DMS153 (cell line): ENCODE data around the gene TNFRSF25.
"Not testable (repeated sequence)": the region's sequence is repeated elsewhere in the genome, so short reads cannot be mapped to it uniquely, and the experiment has no call there.

ENCODE experiments used
- DNase-seq: peaks from one replicate; lab custom pipeline; 2025; lab: John Stamatoyannopoulos, UW

TNFRSF25 gene

DNA sequence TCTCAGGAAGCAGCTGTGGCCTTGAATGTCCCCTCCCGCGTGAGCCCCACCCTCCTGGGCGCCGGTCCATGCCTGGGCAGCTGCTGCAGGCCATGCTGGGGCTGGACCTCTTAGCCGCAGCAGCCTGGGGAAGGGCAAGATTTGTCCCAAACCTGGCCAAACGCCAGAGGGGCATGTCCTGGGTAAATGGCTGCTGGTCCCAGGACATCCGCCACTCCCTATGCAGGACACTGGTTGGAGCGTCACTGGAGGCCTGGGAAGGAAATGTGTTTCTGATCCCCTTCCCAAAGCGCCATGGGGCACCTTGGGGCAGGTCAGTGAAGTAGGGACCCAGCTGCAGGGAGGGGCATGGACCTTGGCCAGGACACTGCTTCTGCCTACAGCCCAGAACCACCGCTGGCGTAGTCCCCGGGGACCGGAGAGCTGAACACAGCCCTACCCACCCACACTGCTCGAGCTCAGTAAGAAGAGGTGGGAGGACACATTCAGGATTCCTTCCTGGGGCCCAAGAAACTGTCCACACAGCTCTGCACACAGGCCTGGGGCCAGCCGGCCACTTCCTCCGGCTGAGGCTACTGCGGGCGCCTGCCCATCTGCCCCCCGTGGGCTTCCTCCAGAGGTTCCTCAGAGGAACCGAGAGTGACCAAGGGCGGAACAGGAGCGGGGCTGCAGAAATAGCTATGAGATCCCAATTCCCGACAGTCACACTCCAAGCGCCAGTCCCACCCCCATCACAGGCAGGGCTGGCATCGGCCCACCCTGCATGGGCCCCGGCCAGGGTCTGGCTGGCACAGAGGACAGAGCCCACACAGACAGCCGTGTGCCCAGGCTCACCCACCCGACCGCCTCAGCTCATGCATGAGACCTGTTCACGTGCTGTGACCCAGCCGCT is 36.3 kb upstream of the TNFRSF25 start:
- DNase-seq, result no peak

DNA sequence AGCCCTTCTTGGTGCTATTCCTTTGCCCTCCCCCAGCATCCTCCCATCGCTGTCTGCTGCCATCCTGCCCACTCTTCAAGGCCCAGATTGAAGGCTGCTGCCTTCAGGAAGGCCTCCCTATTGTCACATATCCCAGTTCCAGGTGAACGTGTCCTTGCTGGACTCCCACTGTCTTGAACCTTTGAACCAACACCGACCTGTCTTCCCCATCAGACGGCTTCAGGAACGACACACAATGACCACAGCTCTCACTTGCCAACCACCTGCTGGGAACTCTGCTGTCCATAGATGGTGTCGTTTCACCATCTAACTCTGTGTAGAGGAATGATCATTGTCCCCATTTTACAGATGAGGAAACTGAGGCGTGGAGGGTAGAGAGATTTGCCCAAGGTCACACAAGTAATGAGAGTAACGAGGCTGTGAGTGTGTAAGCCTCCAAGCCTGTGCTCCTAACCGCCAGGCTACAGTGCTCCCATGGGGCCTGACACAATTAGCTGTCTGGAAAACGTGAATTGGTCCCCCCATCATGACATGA is 35.4 kb upstream of the TNFRSF25 start:
- DNase-seq, result no peak

DNA sequence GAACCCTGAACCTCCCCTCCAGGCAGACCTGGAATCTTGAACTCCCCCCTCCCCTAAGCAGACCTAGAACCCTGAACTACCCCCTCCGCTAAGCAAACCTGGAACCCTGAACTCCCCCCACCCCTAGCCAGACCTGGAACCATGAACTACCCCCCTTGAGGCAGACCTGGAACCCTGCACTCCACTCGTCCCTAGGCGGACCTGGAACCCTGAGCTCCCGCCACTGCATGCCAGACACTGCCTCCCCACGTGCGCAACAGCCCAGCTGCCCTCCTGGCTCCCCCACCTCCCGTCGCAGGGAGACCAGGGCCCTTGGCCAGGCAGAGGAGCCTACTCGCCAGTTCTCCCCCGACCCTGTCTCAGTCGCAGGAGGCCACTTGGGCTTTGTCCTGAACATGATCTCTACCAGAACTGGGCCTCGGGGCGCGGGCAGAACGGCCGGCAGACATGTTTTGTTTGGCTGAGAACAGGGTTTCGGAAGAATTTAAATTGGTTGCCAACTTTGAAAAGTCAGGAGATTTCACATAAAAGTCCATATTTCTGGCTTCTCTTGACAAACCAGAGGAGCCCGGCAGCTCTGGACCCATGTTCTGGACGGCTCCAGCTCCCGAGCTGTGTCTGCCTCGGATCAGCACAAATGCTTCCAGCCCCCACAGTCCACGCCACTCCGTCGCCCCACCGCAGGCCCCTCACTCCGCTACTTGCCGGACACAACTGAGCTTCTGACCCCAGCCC is 34.7 kb upstream of the TNFRSF25 start:
- DNase-seq, result no peak

DNA sequence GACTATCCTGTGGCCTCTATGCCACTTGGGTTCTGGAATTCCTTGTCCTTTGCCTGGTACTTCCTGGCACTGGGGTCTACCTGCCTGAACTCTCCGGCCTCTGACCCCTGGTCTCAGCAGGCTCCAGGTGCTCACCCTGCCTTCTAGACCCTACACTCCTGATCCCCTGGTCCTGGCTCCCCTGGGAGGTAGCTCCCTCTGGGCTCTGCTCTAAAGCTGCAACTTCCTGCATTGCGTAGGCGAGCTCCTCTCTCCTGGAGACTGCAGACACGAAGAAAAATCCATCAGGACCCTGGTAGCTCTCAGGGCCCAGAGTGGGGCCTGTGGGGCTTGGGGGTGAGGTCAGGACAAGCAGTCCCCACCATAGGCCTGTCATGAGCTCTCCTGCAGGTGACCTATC is 33.3 kb upstream of the TNFRSF25 start:
- DNase-seq, result no peak

DNA sequence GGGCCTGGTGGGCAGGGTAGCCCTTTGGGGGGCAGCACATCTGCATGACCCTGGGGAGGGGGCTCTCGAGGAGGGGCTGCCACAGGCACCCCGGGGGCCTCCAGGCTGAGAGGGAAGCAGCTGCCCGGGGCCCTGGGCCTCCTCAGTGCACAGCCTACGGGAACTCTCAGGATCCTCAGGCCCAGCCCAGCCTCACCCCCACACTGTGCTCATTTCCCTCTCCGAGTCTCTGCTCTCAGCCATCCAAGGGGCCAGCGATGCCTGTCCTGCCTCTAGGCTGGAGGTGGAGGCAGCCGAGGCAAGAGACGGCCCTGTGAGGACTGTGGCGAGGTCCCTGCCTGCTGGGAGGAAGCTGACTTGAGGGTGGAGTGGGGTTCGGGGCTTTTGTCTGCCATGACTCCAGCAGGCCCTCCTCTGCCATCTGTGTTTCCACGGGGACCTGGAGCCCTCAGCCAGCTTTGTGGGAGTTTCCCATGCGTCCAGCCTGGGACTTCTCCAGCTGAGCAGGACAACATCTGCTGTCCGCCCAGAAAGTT is 32.7 kb upstream of the TNFRSF25 start:
- DNase-seq, result no peak

DNA sequence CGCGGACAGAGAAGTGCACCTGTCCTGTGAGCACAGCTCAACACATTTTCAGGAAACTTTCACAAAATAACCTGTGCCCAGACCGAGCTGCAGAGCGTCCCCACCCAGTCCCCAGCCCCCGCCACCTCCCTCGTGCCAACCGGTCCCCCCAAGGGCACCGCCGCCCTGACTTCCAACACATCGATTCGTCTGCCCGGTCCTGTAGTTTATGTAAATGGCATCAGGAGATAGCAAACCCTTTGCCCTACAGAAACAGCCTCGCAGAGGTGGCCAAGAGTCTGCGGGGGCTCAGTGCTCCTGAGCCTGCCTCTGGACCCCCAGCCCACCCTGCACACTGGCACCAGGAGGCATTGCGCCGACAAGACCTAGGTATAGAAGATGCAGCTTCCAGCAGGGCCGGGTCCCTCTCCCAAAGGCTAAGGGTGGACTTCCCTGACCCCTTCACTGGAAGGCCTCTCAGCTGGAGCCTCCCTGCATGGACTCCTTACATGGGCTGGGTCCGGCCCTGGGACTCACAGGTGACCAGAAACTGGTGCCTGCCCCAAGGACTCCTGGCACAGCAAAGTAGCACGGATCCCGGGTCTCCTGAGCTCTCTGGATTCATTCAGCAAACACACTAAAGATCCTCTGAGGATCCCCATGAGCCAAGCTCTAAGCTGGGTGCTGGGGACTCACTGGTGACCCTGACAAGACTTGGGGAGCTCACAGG is 32.0 kb upstream of the TNFRSF25 start:
- no peak for DNase-seq

DNA sequence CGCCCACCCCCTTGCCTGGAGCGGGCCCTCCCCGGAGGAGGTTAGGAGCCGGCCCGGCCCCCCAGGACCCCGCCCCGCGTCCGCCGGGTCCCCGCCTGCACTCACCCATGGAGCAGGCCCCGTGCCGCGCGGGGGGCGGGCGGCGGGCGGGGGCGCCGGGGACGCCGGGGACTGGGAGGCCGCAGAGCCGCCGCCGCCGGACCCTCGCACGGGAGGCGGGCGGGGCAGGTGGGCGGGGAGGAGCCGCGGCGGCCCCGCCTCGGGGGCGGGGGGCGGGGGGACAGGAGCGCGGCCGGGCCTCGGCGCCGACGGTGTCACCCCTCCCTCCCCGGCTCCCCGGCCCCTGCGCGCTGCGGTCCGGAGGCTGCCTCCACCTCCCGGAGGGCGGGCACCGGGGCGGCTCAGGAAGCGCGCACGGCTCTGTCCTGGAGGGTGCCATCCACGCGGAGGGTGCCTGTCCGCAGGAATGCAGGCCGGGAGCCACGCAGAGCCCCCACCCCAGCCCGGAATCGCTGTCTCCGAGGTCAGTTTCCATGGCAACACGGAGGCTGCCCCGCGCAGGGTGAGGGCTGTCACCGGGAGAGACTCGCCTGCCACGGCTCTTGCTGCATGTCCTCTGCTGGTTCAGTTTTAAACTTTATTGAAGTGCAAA is 31.4 kb upstream of the TNFRSF25 start:
- DNase-seq, result no peak

DNA sequence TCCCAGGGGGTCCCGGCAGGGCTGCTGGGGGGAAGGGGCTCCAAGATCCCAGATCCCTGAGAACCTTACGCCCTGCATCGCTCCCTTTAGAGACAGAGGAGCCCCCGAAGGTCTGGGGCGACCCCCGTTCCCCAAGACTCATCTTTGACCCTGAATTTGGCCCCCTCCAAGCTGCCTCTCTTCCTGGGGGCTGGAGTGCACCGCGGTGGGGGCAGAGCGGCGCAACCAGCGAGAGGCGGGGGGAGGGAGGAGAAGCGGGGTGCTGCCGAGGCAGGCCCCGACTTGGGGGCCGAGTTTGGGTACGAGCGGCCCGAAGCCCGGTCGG is 30.9 kb upstream of the TNFRSF25 start:
- no peak for DNase-seq

DNA sequence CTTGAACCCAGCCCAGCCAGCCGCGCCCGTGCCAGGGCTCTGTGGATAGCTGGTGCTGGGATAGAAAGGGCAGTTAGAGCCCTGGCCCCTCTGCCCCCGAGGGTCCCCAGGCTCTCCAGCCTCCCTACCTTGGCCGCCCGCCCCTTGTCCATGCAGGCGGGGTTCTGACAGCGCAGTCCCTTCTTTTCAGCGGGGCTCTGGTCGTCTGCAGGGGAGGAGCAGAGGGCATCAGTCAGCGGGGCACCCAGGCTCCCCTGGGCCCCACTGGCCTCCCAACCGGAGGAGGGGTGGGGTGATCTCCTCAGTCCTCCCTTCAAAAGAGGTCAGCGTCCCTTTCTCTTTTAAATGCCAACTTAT is 30.4 kb upstream of the TNFRSF25 start:
- DNase-seq, result no peak

DNA sequence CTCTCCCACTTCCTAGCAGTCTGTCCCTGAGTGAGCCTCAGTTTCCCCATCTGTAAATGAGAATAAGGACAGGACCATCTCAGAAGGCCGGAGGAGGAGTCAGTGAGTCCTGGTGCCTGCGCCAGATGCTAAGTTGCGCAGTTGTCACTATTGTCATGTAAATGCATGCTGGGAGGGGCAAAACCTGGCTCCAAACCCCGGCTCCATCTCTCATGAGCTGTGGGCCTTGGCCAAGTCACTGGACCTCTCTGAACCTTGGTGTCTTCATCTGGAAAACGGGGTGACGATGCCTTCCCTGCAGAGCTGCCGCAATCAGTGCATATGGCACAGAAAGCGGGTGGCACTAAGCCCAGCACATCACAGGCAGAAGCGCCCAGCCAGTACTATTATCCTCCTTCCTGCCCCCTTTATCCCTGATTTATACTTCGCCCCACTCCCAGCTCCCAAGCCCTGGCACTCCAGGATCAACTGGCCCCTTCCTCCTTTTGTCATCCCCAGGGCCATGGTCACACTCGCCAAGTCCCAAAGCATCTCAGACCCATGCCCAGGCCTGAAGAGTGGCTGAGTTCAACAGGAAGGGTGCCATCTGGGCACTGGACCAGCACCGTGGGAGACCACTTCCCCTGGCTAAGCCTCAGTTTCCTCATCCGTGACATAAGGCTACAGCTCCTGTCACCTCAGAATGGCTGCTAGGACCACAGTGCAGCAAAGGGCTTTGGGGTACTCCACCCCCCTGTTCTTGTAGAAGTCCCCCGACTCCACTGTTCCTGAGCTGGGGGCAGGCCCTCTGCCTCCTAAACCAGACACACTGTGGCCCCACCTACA is 29.8 kb upstream of the TNFRSF25 start:
- no peak for DNase-seq

DNA sequence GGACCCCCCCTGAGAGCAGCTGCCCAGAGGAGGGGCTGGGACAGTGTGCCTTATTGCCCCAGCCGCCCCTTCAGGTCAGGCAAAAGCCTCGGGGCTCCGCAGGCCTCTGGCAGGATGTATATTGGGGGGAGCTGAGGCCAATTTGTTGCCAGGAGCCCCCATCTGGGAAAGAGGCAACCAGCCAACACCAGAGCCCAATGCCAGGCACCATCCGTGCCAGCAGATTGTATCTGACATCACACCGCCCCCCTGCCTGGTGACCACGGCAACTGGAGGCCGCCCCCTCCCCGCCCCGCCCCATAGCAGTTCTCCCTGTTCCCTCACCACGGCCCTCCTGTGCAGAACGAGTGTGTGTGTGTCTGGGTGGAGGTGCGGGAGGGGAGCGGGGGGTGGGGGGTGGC is 29.1 kb upstream of the TNFRSF25 start:
- no peak for DNase-seq

DNA sequence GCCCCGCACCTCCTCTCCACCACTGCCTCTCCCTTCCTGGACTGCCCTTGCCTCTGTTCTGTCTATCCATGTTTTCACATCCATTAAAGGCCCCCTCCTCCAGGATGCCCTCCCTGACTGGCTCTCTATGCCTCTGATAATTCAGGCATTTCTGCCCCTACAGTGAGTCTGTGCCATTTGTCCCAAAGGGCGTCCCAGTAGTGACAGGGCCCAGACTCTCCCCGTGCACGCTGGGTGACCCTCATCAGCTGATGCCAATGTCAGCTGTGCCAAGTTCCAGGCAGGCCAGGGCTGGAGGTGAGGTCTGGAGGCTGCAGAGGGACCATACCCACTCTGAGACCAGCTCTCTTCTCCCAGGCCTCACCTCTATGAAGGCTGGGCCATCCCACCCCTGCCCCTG is 28.7 kb upstream of the TNFRSF25 start:
- DNase-seq, result no peak

DNA sequence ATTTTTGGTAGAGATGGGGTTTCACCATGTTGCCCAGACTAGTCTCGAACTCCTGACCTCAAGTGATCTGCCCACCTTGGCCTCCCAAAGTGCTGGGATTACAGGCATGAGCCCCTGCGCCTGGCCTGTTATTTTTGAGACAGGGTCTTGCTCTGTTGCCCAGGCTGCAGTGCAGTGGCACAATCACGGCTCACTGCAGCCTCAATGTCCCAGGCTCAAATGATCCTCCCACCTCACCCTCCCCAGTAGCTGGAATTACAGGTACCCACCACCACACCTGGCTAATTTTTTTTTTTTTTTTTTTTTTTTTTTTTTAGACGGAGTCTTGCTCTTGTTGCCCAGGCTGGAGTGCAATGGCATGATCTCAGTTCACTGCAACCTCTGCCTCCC is 27.9 kb upstream of the TNFRSF25 start:
- DNase-seq, result not testable (repeated sequence)

DNA sequence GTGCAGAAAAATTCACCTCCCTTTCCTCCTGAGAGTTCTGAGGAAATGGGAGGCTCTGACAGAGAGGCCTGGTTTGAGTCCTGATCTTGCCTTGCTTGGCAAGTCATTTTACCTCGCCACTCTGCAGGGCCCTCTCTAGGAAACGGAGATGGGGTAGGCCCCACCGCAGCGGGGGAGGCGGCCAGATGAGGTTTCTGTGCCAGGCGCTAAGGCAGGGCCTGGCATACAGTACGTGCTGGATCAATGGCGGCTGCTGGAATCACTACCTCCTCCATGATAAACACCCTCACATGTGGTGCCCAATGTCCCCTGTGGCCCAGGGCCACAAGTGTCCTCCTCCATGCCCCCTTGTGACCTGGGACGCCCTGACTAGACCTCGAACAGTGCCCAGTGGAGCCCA is 26.0 kb upstream of the TNFRSF25 start:
- no peak for DNase-seq

DNA sequence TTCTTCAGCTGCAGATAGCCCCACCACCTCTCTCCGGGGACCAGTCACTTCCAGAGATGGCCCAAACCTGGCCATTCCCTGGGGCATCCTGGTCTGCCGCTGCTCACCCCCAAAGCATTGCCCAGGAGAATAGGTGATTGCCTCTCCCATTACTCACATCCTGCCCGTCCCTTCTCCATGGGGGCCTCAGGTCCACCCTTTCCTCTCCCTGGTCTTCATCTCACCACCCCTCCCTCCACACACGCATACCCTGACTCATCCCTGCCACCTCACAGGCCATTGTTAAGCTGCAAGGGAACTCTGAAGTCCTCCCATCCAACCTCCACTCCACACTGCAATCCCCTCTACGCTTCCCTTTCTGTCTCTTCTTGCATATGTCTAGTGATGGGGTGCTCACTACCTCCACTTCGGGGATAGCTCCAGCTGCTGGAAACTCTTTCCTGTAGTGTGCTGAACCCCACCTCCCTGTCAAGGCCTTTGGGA is 25.5 kb upstream of the TNFRSF25 start, which contains the start of gene PLEKHG5:
TSS of gene PLEKHG5 (minus strand) at position 188 of the 483 bp plus-strand sequence. CDS start 14,096 bp downstream, outside the sequence.
- DNase-seq, result no peak

DNA sequence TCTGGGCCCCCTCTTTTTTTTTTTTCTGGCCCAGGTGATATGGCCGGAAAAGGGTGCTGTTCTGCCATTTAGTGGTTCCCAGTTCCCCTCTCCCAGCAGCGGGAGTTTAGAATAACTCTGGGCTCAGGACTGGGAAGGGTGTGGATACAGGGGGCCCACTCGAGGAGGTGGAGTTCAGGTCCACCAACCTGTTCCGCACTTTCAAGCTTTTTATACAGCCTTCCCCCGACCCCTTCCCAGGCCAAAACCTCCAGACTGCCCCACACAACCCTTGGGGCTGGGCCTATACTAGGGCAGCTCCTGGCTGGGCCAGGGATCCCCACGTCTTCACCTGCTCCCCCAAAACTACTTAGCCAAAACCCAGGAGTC is 25.1 kb upstream of the TNFRSF25 start:
- no peak for DNase-seq

DNA sequence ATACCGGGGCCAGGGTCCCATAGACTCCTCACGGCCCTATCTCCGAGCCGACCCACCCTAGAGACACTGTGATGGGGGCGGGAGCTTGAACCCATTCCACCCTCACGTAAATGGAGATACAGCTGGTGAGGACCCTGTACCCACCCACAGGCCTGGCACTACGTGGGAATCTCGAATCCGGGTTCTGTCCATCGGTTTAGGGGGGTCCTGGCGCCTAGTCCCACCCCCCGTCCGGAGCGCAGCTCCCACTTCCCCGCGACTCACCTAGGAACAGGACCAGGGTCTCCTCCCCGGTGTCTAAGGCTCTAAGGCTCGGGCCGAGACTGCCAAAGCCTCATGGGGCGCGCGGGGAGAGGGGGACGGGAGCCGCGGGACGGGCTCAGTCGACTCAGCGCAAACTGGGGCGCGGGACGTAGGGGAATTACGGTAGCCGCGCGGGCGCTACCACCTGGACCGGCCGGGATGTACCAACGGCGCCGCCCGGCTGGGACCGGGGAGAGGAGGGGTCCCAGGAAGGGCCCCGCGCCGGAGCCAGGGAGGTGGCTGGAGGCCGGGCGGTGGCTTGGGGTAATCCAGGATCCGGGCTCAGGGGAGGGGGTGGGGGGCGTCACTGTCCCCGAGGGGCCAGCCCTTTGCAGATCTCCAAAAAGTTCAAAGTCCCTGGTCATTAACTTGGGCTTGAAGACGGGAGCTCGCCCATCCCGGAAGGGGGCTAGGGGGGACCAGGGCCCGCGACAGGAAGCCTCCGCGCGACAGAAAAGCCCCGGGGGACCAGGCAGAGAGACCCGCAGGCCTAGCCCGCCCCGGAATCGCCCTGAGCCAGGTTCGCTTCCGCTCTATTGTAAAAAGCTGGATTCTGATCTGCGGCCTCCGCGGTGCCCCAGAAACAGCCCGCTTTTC is 24.5 kb upstream of the TNFRSF25 start:
- DNase-seq, result no peak

DNA sequence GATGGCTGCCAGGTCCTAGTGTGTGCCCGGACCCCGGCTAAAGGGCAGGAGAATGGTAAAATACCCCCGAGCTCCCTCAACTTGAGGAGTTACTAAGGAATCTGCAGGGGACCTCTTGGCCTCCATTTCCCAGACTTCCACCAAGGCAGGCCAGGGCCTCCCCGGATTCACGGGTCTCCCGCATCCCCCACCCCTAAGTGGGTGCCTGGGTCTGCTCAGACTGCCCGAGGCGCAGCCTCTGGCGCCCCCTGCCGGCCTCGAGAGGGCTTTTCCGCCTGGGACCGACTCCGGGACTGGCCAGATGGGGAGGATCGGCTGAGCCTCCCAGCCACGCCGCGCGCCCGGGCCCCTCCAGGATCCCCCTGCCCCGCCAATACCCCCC is 23.8 kb upstream of the TNFRSF25 start:
- peak; percentile 38 for DNase-seq

DNA sequence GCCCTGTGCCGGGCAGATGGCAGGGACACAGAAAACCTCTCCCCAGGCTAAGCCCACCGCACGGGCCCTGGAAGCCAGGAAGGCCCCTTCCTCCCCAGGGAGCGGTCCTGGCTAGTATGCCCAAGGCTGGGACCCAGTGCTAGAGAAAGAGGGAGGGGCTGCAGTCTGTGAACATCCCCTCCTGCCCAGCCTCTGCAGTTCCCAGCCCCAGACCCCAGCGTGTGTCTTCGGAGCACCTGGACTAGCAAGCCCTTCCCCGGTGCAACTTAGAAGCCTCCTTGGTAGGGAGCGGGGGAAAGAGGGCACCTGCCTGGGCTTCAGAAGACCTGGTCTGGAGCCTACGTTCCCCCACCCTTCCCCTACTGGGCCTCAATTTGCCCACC is 23.4 kb upstream of the TNFRSF25 start:
- DNase-seq, result no peak
